ENCODE data around the gene DOCK10.

DNA sequence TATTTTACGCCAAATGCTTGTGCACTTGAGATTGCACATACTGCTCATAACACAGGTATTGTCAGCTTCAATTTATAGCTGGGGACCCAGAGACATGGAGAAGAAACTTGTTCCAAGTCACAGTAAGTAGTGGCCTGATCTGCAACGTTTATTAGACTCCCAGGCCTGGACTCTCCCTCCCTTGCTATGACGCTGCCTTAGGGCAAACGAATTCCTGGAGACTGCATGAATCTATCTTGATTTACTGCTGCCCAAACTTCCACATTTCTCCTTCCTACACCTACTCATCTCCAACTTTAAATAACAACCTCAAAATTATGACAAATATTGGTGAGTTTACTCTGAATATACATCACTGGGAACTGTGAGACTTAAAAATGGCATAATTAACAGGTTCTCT is 181.0 kb downstream of the DOCK10 start:
- TF ChIP-seq GABPB1 (CRISPR knock-in tag; IDR thresholded peaks at IDR 0.05) = no peak
- TF ChIP-seq RAD51 (IDR thresholded peaks at IDR 0.05; ENCODE audit: borderline replicate concordance, low read depth) = no peak
- TF ChIP-seq, protein P1, sequence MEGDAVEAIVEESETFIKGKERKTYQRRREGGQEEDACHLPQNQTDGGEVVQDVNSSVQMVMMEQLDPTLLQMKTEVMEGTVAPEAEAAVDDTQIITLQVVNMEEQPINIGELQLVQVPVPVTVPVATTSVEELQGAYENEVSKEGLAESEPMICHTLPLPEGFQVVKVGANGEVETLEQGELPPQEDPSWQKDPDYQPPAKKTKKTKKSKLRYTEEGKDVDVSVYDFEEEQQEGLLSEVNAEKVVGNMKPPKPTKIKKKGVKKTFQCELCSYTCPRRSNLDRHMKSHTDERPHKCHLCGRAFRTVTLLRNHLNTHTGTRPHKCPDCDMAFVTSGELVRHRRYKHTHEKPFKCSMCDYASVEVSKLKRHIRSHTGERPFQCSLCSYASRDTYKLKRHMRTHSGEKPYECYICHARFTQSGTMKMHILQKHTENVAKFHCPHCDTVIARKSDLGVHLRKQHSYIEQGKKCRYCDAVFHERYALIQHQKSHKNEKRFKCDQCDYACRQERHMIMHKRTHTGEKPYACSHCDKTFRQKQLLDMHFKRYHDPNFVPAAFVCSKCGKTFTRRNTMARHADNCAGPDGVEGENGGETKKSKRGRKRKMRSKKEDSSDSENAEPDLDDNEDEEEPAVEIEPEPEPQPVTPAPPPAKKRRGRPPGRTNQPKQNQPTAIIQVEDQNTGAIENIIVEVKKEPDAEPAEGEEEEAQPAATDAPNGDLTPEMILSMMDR (IDR thresholded peaks at IDR 0.05 in 2 of 3, conservative IDR thresholded peaks at IDR 0.05 in 1 of 3; ENCODE audit: insufficient read depth in 2 of 3, low read depth in 1 of 3, low read length in 3 of 3) = no peak
- TF ChIP-seq POLR2AphosphoS5 (IDR thresholded peaks at IDR 0.05; ENCODE audit: control insufficient read depth, insufficient read depth, low read depth, low read length) = no peak
- no peak for TF ChIP-seq SMC3 (conservative IDR thresholded peaks at IDR 0.05; ENCODE audit: insufficient read depth, low read depth, low read length)
- no peak for TF ChIP-seq ZNF212 (CRISPR knock-in tag; IDR thresholded peaks at IDR 0.05)
- no peak for TF ChIP-seq EZH2 (IDR thresholded peaks at IDR 0.05; ENCODE audit: borderline replicate concordance, low read depth, low read length)
- TF ChIP-seq, protein P2, sequence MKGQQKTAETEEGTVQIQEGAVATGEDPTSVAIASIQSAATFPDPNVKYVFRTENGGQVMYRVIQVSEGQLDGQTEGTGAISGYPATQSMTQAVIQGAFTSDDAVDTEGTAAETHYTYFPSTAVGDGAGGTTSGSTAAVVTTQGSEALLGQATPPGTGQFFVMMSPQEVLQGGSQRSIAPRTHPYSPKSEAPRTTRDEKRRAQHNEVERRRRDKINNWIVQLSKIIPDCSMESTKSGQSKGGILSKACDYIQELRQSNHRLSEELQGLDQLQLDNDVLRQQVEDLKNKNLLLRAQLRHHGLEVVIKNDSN (CRISPR knock-in tag; IDR thresholded peaks at IDR 0.05) = no peak
- TF ChIP-seq, protein P3, sequence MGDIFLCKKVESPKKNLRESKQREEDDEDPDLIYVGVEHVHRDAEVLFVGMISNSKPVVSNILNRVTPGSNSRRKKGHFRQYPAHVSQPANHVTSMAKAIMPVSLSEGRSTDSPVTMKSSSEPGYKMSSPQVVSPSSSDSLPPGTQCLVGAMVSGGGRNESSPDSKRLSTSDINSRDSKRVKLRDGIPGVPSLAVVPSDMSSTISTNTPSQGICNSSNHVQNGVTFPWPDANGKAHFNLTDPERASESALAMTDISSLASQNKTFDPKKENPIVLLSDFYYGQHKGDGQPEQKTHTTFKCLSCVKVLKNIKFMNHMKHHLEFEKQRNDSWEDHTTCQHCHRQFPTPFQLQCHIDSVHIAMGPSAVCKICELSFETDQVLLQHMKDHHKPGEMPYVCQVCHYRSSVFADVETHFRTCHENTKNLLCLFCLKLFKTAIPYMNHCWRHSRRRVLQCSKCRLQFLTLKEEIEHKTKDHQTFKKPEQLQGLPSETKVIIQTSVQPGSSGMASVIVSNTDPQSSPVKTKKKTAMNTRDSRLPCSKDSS (IDR thresholded peaks at IDR 0.05; ENCODE audit: low read depth, partially characterized antibody) = no peak
- no peak for TF ChIP-seq SP2 (IDR thresholded peaks at IDR 0.05; ENCODE audit: extremely low read depth, low read depth, low read length, poor library complexity, severe bottlenecking)
- TF ChIP-seq, protein P4, sequence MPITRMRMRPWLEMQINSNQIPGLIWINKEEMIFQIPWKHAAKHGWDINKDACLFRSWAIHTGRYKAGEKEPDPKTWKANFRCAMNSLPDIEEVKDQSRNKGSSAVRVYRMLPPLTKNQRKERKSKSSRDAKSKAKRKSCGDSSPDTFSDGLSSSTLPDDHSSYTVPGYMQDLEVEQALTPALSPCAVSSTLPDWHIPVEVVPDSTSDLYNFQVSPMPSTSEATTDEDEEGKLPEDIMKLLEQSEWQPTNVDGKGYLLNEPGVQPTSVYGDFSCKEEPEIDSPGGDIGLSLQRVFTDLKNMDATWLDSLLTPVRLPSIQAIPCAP (CRISPR knock-in tag; IDR thresholded peaks at IDR 0.05; ENCODE audit: borderline replicate concordance) = no peak

All from K562 (cell line).